SU-DHL-6 (cell line): Measurements from ENCODE around the gene ZC3H12C.

Experiments
- H2AFZ ChIP-seq: fragments of 200-600 bp; sonication (generic); 2 replicates; pipeline ENCODE4 v1.6.1; 2014; ENCODE audit warnings: low read depth, mild to moderate bottlenecking, moderate library complexity, mixed read lengths, antibody characterized with exemption, low read length; ENCODE audit not compliant: severe bottlenecking
- H3F3A ChIP-seq: fragments of 200-600 bp; shearing (Covaris generic); 2 replicates; pipeline ENCODE4 v1.6.0; 2016; ENCODE audit warnings: antibody characterized with exemption, mild to moderate bottlenecking; ENCODE audit not compliant: insufficient read depth
- H3K27ac ChIP-seq: fragments of 200-600 bp; sonication (generic); 2 replicates; pipeline ENCODE4 v1.5.1; 2016; ENCODE audit warnings: low read depth, mild to moderate bottlenecking, low read length, moderate library complexity, mixed read lengths
- H3K27me3 ChIP-seq: fragments of 200-600 bp; sonication (generic), shearing (Covaris generic); 2 replicates; pipeline ENCODE4 v1.6.0; 2014; ENCODE audit warnings: mild to moderate bottlenecking, low read length
- H3K36me3 ChIP-seq: fragments of 200-600 bp; sonication (generic); 2 replicates; pipeline ENCODE4 v1.6.1; 2014; ENCODE audit warnings: mild to moderate bottlenecking, low read length, mixed read lengths
- H3K4me2 ChIP-seq: fragments of 300-600, 200-600 bp; shearing (Covaris generic), sonication (generic); 2 replicates; pipeline ENCODE4 v1.6.0; 2014; ENCODE audit warnings: low read length, low read depth, mild to moderate bottlenecking; ENCODE audit not compliant: poor library complexity, severe bottlenecking
- H3K4me3 ChIP-seq: fragments of 200-600 bp; sonication (generic); 2 replicates; pipeline ENCODE4 v1.5.1; 2014; ENCODE audit warnings: antibody characterized with exemption, low read length, mild to moderate bottlenecking, mixed read lengths; ENCODE audit not compliant: insufficient read depth, poor library complexity, severe bottlenecking
- H3K79me2 ChIP-seq: fragments of 200-600 bp; sonication (generic); 2 replicates; pipeline ENCODE4 v1.6.1; 2014; ENCODE audit warnings: mild to moderate bottlenecking, low read length, moderate library complexity; ENCODE audit not compliant: insufficient read depth
- H3K9ac ChIP-seq: fragments of 200-600 bp; sonication (generic); 2 replicates; pipeline ENCODE4 v1.7.0; 2014; ENCODE audit warnings: mild to moderate bottlenecking, low read length
- H3K9me2 ChIP-seq: fragments of 200-600 bp; sonication (generic); replicated peaks from 2 replicates; pipeline ENCODE4 v1.6.1; 2014; ENCODE audit warnings: low read length; ENCODE audit not compliant: insufficient read depth
- H3K9me3 ChIP-seq: fragments of 200-600 bp; sonication (generic); 2 replicates; pipeline ENCODE4 v1.6.1; 2014; ENCODE audit warnings: low read length, mixed read lengths; ENCODE audit not compliant: insufficient read depth
- H4K20me1 ChIP-seq: fragments of 200-600 bp; sonication (generic); 2 replicates; pipeline ENCODE4 v1.6.1; 2014; ENCODE audit warnings: low read depth, mild to moderate bottlenecking, antibody characterized with exemption, low read length, moderate library complexity, mixed read lengths
- EZH2phosphoT487 ChIP-seq: fragments of 200-600 bp; sonication (generic), shearing (Covaris generic); conservative IDR thresholded peaks from 2 replicates; pipeline ENCODE4 v1.6.1; 2018; ENCODE audit warnings: mild to moderate bottlenecking, antibody characterized with exemption, low read length, moderate library complexity, mixed read lengths
- TF ChIP-seq, protein P1 (sequence below): fragments of 200-600 bp; sonication (generic); IDR thresholded peaks from one replicate; pipeline ENCODE4 v1.5.1; 2017; ENCODE audit warnings: antibody characterized with exemption, mild to moderate bottlenecking, low read length, moderate library complexity; ENCODE audit not compliant: insufficient read depth, poor library complexity, severe bottlenecking

The ZC3H12C gene

DNA sequence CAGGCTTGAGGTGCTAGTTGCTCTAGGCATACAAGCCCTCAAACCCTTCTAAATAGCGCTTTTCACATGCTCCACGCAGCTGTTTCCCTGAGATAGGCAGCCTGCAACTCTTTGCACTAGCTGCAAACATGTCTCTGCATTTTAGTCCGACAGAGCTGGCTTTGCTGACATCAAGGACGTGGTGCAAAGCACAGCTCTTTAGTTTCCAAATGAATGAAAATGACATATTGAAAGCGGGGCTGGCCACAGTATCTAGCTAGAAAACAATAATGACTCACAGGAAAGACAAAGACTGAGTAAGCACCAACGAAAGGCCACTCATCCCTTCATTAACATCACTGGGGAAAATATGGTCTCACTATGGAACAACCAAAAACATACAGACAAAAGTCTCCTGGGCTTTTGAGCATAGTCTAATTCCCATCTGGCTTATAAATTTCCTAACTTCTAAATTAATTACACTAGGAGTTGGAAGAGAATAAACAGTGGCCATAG lies 15.3 kb upstream of the ZC3H12C start:
- Histone ChIP-seq H3K27me3 (no peaks in the 10 kb centered on the region), H3K27ac (no peak overlapping the region), H3K4me2 (no peak overlapping the region), H3K9ac (no peak overlapping the region), H3K4me3 (no peak overlapping the region), H3K36me3 (no peaks in the 10 kb centered on the region), H3K9me2 (no peaks in the 10 kb centered on the region), H4K20me1 (no peaks in the 10 kb centered on the region), H3K9me3 (no peaks in the 10 kb centered on the region), H2AFZ (no peak overlapping the region), H3K79me2 (no peaks in the 10 kb centered on the region), H3F3A (no peaks in the 10 kb centered on the region)
- TF ChIP-seq, protein P1, sequence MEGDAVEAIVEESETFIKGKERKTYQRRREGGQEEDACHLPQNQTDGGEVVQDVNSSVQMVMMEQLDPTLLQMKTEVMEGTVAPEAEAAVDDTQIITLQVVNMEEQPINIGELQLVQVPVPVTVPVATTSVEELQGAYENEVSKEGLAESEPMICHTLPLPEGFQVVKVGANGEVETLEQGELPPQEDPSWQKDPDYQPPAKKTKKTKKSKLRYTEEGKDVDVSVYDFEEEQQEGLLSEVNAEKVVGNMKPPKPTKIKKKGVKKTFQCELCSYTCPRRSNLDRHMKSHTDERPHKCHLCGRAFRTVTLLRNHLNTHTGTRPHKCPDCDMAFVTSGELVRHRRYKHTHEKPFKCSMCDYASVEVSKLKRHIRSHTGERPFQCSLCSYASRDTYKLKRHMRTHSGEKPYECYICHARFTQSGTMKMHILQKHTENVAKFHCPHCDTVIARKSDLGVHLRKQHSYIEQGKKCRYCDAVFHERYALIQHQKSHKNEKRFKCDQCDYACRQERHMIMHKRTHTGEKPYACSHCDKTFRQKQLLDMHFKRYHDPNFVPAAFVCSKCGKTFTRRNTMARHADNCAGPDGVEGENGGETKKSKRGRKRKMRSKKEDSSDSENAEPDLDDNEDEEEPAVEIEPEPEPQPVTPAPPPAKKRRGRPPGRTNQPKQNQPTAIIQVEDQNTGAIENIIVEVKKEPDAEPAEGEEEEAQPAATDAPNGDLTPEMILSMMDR = no peak
- no peak for TF ChIP-seq EZH2phosphoT487

DNA sequence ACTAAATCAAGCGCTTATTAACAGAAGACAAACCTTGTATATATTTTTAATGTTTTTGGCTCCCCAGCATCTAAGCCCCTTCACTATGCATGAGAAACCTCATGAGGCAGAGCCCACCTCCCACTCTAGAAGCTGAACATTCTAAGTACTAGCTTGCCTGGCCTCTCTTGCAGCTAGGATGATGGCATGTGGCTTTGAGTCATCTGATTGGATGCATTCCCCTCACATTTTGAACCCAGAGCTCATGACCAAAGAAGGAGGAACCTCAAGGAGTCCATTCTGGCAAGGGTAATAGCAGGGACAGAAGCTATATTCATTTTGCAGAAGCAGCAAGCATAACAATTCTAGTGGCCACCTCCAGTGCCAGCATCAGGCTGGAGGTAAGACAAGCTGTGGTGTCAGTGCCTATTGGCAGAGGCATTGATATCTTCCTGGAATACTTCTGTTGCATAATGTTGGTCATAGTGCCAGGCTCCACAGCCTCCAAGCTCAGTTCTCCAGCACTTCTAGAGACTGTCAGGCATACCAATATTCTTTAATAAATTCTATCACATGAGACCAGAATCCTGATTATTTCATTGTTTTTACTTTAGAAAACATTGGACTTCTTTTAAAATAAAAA lies 14.2 kb upstream of the ZC3H12C start:
- Histone ChIP-seq H3K4me2 (no peak overlapping the region), H3K9me2 (no peaks in the 10 kb centered on the region), H4K20me1 (no peaks in the 10 kb centered on the region), H3K9ac (no peak overlapping the region), H3K4me3 (no peak overlapping the region), H3K27ac (no peak overlapping the region), H3K36me3 (no peaks in the 10 kb centered on the region), H2AFZ (no peak overlapping the region), H3F3A (no peaks in the 10 kb centered on the region), H3K79me2 (no peaks in the 10 kb centered on the region), H3K27me3 (no peaks in the 10 kb centered on the region), H3K9me3 (no peaks in the 10 kb centered on the region)
- TF ChIP-seq EZH2phosphoT487 = no peak
- TF ChIP-seq, protein P1 = no peak

DNA sequence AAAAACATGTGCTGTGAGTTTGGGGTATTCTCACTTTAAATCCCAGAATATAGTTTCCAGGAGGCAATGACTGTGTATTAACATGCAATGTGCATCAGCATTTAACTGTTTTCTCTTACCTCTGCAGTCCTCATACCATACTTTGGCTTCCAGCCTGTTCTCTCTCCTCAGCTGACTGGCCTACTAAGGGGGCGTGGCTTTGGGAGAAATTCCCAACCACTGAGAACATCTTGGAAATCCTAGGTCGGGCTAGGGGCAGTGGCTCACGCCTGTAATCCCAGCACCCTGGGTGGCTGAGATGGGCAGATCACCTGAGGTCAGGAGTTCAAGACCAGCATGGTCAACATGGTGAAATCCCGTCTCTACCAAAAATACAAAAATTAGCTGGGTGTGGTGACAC lies 13.5 kb upstream of the ZC3H12C start:
- Histone ChIP-seq H3K9me2 (no peaks in the 10 kb centered on the region), H3K79me2 (no peaks in the 10 kb centered on the region), H3K9me3 (no peaks in the 10 kb centered on the region), H3K27me3 (no peaks in the 10 kb centered on the region), H3K9ac (no peak overlapping the region), H3K4me3 (no peak overlapping the region), H3F3A (no peaks in the 10 kb centered on the region), H3K27ac (no peak overlapping the region), H3K36me3 (no peaks in the 10 kb centered on the region), H2AFZ (no peak overlapping the region), H4K20me1 (no peaks in the 10 kb centered on the region), H3K4me2 (no peak overlapping the region)
- TF ChIP-seq EZH2phosphoT487 = no peak
- TF ChIP-seq, protein P1 = no peak
